Stimulated activated CD8-positive, alpha-beta memory T cell treated with anti-CD3 and anti-CD28 coated beads, Interleukin-15, amount 100 ng/mL, for 48 hours (primary cell): ENCODE results near the gene LYPLA2.
"Not testable (repeated sequence)": the region's sequence is repeated elsewhere in the genome, so short reads cannot be mapped to it uniquely, and the experiment has no call there.

Experiments
- DNase-seq, 2 donors: peaks; one replicate each; pipeline ENCODE4 v3.0.0-alpha.2; 2020; ENCODE audit warnings: low read depth in 2 of 2

Gene LYPLA2

DNA sequence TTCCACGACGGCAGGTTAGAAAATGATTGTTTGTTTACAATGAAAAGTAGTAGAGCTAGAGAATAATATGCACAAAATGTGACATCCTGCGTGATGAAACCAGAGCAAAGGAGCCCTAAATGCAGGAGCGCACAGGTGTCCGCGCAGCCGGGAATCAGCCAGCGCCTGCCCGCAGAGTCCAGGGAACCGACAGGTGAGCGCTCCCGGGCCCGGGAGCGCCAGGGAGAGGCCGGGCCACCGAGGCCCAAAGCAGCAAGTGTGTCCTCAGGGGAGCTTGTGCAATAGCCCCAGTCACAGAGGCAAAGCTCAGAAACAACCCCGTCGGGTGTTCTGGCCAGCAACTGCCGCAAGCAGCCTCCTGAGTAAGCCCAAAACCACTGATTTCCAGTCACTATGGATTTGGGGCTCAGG, 10.4 kb downstream of the LYPLA2 start:
- no peak for DNase-seq

DNA sequence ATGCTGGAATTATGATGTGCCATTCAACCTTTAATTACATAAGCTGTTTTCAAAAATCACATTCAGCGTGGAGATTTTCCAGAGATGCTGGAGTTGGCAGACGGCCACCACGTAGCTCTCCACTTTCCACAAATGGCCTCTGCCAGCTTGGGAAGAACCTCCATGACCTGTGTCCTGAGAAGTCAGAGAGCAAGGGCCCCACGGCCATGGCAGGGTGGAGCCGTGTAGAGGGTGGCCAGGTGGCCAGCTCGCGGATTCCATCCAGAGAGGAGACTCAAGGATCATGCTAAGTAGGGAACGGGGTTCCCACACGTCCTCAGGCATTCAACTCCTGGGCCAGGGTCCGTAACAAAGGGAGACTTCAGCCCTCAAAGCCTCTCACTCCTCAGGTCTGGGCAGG, 10.9 kb downstream of the LYPLA2 start:
- DNase-seq, result no peak

DNA sequence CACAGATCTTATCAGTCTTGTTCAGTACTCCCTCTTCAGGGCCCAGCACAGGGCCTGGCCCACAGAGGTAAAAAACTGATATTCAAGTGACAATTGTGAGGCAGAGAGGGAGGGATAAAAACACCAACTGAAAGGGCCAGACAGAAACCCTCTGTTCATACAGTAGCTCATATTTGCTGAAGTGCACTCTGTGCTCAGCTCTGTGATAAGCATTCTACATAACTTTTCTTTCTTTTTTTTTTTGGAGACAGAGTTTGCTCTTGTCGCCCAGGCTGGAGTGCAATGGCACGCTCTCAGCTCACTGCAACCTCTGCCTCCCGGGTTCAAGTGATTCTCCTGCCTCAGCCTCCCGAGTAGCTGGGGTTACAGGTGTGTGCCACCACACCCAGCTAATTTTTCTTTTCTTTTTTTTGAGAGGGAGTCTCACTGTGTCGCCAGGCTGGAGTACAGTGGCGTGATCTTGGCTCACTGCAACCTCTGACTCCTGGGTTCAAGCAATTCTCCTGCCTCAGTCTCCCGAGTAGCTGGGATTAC, 11.9 kb downstream of the LYPLA2 start:
- DNase-seq, result not testable (repeated sequence)

DNA sequence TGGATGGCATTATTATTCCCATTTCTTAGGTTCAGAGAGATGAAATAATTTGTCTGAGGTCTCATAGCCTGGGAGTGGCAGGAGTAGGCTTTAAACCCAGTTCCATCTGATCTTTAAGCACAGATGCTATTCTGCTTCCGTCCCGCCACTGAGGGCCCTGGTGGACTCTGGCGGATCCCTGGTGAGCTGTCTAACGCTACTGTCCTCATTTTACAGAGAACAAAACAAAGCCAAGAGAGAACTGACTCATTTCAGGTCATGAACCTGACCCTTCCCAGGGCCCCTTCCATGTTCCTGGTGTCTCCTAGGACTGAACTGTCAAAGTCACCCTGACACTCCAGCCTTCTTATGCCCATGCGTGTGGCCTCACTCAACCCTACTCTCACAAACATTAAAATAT, 12.7 kb downstream of the LYPLA2 start:
- no peak for DNase-seq

DNA sequence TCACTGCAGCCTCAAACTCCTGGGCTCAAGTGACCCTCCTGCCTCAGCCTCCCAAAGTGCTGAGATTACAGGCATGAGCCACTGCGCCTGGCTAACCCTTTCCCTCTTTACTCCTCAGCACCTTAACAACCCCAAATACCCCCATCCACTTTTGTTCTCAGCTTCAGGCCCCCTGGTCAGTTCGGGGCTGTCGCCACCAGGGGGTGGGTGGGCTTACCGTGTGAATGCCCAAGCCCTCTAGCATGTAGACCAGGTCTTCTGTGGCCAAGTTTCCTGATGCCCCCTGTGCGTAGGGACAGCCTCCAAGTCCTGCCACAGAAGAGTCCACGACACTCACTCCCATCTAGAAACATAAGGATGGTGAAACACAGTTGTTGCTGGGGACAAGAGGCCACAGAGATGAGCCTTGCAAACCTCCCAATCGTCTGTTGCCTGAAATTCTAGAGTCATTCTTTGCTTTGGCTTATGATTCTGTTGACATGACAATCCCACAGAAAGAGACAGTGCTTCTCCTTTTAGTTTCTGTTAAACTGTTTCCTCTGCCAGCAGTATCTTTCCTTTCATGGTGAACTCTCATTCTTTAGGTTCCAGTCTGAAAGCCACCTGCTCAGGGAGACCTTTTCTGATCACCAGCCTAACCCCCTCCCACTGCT, 13.4 kb downstream of the LYPLA2 start:
- no peak for DNase-seq

DNA sequence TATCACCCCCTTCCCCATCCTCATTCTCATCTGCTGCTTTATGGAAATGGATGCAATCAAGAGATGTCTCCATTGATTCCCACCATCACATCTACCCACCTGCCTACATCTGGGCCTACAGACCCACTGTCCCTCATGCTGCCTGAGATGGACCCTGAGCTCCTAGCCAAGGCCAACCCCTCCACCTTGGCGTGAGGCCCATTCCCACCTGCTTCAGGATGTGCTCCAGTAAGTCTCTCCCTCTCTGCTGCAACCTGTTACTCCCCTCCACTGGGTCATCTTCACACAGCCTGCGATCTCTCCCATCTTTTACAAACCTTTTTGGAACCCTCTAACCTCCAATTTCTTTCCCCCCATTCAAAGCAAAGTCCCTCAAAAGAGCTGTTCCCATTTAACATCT, 14.1 kb downstream of the LYPLA2 start:
- no peak for DNase-seq

DNA sequence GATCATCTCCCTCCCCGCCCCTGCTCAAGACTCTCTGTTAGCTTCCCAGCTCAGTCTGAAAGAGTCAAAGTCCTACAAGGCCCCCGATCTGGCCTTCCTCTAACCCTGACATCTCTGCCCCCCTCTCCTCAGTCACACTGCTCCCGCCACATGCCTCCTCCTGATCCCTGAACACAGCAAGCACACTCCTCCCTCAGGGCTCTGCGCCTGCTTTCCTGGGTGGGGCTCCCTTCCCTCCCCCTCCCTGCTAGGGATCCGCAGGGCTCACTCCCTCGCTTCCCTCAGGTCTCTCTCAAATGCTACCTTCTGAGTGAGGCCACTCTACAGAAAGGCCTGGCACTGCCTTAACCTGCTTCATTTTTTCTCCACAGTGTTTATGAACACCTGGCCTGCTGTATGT, 15.3 kb downstream of the LYPLA2 start:
- no peak for DNase-seq

DNA sequence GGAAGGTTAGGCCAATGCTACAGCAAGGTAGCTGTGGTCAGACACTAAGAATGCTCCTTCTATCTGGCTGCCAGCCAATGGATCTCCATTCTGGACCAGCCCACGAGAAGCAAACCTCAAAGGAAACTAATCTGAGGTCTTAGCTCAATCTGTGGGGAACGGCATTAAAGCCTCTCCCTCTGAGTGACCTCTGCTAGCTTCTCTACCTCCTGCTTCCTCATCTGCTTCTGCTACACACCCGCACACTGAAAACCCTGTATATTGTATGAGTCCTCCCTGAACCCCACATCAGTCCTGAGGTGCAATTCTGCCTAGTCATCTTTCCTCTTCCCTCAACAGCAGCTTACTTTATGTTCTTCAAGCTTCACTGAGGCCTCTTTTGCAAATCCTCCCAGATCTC, 16.5 kb downstream of the LYPLA2 start:
- no peak for DNase-seq

DNA sequence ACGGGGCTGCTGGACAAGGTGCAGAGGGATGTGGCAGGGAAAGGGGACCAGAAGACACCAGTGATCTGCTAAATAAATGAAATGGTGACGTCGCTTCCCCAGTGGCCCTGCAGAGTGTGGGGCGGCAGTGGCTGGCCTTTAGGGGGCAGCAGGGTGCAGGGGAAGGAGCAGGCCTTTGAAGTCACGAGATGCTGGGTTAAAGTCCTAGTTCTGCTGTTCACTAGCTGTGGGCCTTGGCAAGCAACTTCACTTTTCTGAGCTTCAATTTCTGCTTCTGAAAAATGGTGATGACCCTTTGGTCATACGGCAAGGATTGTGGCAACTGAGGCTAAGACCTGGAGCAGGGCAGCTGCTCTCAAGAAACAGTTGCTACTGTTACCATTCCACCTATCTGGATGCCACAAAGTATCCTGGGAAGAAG, 18.8 kb downstream of the LYPLA2 start:
- peak; percentile 65 to 69 for DNase-seq

DNA sequence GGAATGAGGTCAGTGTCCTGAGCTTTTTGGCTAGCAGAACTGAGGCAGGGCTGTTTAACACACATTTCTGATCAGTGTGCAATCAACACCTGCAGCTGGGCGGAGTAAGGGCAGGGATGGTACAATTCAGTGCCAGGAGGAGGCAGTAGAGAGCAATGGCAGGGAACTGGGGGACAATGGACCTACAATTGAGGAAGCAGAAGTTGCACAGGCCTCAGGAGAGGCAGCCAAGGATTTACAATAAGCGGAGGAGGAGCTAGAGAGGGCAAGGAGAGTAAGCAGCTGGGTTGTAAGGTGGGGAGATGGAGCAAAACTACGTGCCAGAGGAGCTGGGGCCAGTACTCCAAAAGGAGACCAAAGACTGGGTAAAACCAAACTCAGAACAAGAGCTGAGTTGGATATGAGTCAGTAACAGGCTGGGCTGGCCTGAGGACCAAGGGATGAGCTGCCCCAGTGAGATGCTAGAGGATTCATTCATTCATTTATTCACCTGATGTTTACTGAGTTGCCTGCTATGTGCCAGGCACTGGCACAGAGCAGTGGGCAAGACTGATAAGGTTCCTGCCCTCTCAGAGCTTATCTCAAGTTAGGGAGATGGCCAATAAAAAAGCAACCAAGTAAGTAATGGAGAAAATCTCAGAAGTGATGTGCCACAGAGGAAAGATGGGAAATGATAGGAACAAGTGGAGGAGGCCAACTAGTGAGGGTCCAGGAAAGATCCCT, 20.0 kb downstream of the LYPLA2 start:
- no peak for DNase-seq

DNA sequence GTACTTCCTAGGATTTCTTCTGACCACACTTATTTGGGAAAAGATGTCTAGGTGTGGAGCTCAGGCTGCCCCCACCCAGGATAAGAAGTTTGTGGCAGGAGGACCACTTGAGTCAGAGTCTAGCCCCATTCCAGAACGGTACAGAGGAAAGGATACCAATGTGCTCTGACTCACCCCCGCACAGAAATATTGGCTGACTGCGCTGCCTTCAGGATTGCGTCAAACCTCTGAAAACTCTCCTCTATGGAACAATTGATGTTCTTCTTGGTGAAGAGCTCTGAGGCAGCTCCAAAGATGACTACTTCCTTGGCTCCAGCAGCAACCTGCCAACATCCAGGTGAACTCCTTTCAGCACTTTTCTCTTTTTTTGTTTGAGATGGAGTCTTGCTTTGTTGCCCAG, 23.1 kb downstream of the LYPLA2 start:
- no peak for DNase-seq

DNA sequence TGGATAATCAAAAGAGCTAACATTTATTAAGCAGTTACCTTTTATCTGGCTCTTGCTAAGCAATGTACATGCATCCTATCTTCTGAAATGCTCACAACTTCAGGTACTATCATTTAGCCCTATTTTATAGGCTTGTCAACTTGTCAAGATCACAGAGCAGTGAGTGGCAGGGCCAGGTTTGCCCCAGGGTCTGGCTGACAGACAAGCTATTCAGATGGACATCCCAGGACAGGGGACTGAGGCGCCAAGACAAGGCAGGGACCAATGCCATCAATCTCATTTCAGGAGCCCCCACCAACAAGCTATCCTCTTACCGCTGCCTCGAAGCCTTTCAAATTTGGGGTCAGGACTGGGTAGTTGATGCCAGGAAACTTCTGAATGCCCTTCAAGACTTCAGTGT, 25.4 kb downstream of the LYPLA2 start:
- DNase-seq, result no peak

DNA sequence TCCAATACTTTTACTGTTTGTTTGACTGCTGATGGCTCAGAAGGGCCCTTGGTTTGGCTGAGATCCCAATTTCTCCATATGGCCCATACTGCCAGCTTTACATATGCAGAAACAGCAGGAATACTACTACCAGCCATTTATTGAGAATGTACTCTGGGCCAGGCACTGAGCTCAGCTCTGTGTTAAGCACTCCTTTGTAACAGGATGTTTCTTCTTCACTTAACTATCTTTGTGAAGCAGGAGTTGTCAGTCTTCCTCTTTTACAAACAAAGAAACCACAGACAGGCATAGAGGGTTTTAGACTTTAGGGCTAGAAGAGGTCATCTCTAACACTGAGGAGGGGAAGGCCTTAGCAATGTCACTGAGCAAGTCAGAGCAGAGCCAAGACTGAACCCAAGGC, 26.0 kb downstream of the LYPLA2 start:
- DNase-seq, result no peak

DNA sequence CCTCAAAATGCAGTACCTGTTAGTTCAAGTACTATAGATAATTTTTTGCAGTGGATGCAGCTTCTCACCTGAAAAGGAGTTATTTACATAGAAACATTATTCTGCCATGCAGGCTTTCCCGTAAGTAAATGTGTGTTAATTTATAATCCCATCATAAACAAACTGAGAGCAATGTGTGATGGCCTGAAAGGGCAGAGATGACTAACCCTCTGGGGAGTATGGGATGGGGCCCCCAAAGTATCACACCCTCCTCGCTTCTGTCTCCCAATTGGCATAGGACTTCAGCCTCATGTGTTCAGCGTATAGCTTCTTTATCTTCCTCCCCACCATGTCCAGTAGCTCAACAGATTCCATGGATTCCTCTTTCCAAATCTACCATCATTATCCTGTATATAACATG, 26.7 kb downstream of the LYPLA2 start:
- DNase-seq, result no peak

DNA sequence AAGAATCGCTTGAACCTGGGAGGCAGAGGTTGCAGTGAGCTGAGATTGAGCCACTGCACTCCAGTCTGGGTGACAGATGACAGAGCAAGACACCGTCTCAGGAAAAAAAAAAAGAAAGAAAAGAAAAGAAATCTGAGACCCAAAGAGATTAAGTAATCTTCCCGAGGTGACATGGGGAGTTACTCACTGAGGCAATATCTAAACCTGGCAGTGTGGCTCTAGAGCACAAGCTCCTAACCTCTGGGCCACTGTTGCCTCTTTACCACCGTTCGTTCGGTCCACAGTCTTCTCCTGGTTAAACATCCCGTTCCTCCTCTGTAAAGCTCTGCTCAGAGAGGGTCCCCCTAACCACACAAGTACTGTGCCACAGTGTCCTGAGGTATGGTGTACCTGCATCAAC, 32.8 kb downstream of the LYPLA2 start:
- no peak for DNase-seq

DNA sequence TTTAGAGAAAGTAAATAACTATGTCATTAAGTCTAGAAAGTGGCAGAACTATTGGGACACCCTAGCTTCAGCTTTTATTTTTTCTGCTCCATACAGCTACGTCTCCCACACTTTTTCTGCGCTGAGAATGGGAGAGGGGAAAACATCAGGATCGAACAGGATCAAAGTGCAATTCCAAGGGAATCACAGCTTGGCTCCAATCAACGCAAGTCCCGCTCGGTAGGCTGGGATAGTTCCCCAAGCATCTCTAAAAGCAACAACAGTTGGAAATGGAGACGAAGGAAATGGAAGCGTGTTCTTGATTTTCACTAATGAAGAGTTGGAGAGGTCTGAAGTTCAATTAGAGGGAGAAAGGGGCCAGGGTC, 33.7 kb downstream of the LYPLA2 start:
- DNase-seq, result no peak

DNA sequence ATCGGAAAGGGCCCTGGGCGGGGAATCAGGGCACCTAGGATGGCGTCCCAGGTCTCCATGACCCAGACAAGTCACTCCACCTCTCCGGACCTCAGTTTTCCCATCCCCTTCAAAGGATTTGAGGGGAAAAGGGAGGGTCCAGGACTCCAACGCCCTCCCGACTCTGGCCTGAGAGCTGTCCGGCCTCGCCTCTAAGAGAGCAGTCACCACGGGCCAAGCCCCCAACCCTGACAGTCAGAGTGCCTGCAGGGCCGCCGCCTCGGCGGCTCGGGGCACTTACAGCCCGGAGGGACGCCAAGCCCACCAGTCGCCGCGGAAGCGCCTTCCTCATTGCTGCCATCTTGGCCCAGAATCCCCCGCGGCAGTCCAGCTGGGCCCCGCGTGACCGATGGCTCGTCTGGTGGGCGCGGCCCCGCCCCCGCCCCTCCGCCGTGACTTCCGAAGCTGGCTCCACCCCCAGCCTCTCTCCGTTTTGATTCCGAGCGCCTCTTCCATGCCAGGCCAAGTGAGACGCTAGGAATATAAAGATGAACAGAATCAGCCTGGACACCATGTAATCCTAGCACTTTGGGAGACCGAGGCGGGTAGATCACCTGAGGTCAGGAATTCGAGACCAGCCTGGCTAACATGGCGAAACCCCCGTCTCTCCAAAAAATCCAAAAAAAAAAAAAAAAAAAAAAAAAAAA, 34.3 kb downstream of the LYPLA2 start, which contains the start of gene HMGCL:
HMGCL (minus strand) TSS at position 354 of the 686 bp plus-strand sequence; CDS start at position 340, 14 bp downstream.
- DNase-seq, result peak; percentile 83 to 86

DNA sequence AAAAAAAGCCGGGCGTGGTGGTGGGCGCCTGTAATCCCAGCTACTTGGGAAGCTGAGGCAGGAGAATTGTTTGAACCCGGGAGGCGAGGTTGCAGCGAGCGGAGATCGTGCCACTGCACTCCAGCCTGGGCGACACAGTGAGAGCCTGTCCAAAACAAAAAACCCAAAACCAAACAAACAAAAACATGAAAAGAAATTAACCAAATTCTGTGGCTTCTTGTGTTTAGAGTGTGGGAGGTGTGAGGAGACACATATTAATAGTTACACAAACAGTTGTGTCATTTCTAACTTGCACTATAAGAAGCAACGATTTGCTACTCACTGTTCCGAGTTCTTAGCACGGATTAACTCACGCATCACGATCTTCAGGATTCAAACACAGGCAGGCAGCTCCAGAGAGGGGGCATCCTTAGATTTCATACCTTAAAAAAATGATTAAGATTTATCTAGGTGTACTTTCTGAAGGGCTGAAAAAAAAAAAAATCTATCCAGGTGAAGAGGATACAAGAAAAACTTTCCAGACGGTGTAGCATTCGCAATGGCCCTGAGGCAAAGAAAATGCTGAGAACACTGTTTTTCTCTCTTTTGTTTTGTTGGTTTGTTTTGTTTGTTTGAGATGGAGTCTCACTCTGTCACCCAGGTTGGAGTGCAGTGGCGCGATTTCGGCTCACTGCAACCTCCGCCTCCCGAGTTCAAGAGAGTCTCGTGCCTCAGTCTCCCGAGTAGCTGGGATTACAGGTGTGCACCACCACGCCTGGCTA, 35.0 kb downstream of the LYPLA2 start:
- no peak for DNase-seq

DNA sequence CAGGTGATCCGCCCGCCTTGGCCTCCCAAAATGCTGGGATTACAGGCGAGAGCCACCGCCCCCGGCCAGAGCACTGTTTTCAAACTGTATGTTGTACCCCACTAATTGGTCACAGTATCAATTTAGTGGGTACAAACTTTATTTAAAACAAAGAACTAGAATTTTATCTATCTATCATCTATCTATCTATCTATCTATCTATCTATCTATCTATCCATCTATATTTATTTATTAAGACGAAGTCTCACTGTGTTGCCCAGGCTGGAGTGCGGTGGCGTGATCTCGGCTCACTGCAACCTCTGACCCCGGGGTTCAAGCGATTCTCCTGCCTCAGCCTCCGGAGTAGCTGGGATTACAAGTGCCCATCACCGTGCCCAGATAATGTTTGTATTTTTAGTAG, 35.6 kb downstream of the LYPLA2 start:
- not testable (repeated sequence) for DNase-seq

DNA sequence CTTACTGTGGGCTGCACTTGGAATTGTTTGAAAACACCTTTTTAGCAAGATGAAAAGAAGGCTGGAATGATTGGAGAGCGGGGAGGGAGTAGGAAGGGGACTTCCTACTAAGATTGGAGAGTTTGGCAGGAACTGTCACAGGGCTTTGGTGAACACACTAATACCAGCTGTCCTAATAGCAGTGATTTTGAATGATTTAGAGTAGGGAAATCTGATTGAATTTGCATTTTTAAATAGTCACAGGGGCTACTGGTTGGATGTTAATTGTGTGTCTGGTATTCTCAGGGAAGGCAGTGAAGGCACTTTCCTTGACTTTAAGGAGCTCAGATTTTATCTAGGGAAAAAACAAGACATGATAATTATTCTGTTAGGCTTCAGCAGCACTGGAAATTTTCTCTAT, 36.8 kb downstream of the LYPLA2 start:
- no peak for DNase-seq

DNA sequence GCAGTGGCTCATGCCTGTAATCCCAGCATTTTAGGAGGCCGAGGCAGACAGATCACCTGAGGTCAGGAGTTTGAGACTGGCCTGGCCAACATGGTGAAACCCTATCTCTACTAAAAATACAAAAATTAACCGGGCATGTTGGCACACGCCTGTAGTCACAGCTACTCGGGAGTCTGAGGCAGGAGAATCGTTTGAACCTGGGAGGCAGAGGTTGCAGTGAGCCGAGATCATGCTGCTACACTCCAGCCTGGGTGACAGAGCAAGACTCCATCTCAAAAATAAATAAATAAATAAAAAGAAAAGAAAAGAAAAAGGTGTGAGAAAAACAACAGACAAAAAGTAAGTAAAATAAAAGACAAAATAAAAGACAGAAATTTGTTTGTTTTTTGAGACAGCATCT, 43.2 kb downstream of the LYPLA2 start:
- not testable (repeated sequence) for DNase-seq

DNA sequence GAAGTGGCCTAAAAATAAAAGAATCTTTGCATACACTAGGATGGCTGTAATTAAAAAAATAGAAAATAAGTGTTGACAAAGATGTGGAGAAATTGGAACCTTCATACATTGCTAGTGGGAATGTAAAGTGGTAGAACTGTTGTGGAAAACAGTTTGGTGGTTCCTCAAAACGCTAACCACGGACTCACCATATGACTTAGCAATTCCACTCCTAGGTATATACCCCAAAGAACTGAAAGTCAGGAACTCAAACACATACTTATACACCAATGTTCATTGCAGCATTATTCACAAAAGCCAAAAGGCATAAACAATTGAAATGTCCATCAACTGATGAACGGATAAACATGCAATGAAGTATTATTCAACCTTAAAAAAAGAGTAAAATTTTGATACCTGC, 45.1 kb downstream of the LYPLA2 start:
- DNase-seq, result no peak
